Measurements from ENCODE around the gene EVA1A. TPM values are rescaled to one million over a fixed set of nuclear protein-coding genes. Genes with fewer than 3 reads are reported as not detected.

The EVA1A gene
- total RNA-seq, 1 experiment from 2014 or later, result 0.68 TPM

DNA sequence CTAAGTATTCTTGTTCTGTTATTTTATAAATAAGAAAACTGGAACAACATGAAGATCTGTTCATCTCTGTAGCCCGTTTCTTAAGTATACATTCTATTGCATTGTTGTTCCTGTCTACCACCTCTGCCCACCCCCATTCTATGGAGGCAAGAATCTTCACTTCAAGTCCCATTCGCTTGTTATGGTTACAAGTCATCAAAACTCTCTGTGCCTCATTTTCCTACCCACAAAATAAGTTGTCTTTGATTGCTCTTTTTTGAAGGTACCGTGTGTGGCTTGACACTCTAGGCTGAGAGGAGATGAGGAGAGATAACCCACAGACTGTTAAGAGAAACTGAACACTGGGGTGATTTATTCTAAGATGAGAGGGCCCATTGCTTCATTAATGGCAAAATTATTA lies 2.9 kb upstream of the EVA1A start:
- Histone ChIP-seq H2BK15ac (ENCODE audit: low read depth, low read length) (no peak overlapping the region), H3K27me3 (ENCODE audit: insufficient read depth, low read length) (no peaks in the 10 kb centered on the region; the same call in 1 of the 2 replicates), H3K4ac (ENCODE audit: low read depth, low read length) (no peak overlapping the region), H4K5ac (ENCODE audit: insufficient read length, low read depth, low read length) (no peak overlapping the region), H3T11ph (ENCODE audit: low read length) (no peak overlapping the region), H4K20me1 (ENCODE audit: control insufficient read depth, insufficient read depth, insufficient read length) (no peaks in the 10 kb centered on the region), H3K79me2 (ENCODE audit: insufficient read depth, low read length) (no peaks in the 10 kb centered on the region), H4K91ac (ENCODE audit: insufficient read length, low read depth, low read length) (no peak overlapping the region), H3K4me1 (ENCODE audit: insufficient read depth, low read length) (no peaks in the 10 kb centered on the region; the same call in 1 of the 2 replicates), H3K27ac (ENCODE audit: insufficient read length, low read depth, low read length) (no peak overlapping the region), H3K14ac (ENCODE audit: insufficient read depth, low read length) (no peak overlapping the region), H3K23ac (ENCODE audit: insufficient read length, low read depth, low read length) (no peak overlapping the region), H3K18ac (ENCODE audit: insufficient read length, low read depth, low read length) (no peak overlapping the region), H3K9me3 (ENCODE audit: control insufficient read depth, low read depth, low read length) (no peaks in the 10 kb centered on the region), H2BK120ac (ENCODE audit: low read depth, low read length, poor library complexity, severe bottlenecking) (no peak overlapping the region), H3K23me2 (ENCODE audit: insufficient read length, low read depth, low read length, poor library complexity, severe bottlenecking) (peaks cover 11% of the 10 kb centered on the region), H2AFZ (ENCODE audit: low read length) (no peak overlapping the region), H3K56ac (ENCODE audit: insufficient read length, low read depth, low read length) (no peak overlapping the region), H2BK5ac (ENCODE audit: insufficient read length, low read length) (no peak overlapping the region), H2AK5ac (ENCODE audit: insufficient read length, low read length) (no peak overlapping the region), H2BK20ac (ENCODE audit: low read depth, low read length, poor library complexity, severe bottlenecking) (no peak overlapping the region), H3K79me1 (ENCODE audit: insufficient read depth, low read depth, low read length, poor library complexity, severe bottlenecking) (no peaks in the 10 kb centered on the region), H4K8ac (replicated peaks; ENCODE audit: insufficient read length, low read depth, low read length) (no peak overlapping the region), H3K4me2 (ENCODE audit: insufficient read depth, insufficient read length, low read length) (no peak overlapping the region), H3K9ac (ENCODE audit: extremely low read depth, insufficient read length, low read length) (no peak overlapping the region), H2BK12ac (ENCODE audit: insufficient read length, low read depth, low read length) (no peak overlapping the region)
- H3K27ac Mint-ChIP-seq, result no peak overlapping the region
- H3K4me1 Mint-ChIP-seq, result peaks cover 16 to 20% of the 10 kb centered on the region in 2 experiments
- no peaks in the 10 kb centered on the region; a peak in 1 of 7 replicates for H3K36me3 Mint-ChIP-seq (ENCODE audit: insufficient read depth in 1 of 3, low read depth in 3 of 3)
- peaks cover 59% of the 10 kb centered on the region for H3K27me3 Mint-ChIP-seq (ENCODE audit: low read depth)
- H3K9me3 Mint-ChIP-seq, result no peaks in the 10 kb centered on the region
- no peak for DNase-seq
- H3K4me3 Mint-ChIP-seq, result no peak overlapping the region
- no CpG with 5 or more reads among the region's 3 CpGs for WGBS (ENCODE audit: extremely low coverage, insufficient read length, low lambda C conversion rate)
- TF ChIP-seq, protein P1, sequence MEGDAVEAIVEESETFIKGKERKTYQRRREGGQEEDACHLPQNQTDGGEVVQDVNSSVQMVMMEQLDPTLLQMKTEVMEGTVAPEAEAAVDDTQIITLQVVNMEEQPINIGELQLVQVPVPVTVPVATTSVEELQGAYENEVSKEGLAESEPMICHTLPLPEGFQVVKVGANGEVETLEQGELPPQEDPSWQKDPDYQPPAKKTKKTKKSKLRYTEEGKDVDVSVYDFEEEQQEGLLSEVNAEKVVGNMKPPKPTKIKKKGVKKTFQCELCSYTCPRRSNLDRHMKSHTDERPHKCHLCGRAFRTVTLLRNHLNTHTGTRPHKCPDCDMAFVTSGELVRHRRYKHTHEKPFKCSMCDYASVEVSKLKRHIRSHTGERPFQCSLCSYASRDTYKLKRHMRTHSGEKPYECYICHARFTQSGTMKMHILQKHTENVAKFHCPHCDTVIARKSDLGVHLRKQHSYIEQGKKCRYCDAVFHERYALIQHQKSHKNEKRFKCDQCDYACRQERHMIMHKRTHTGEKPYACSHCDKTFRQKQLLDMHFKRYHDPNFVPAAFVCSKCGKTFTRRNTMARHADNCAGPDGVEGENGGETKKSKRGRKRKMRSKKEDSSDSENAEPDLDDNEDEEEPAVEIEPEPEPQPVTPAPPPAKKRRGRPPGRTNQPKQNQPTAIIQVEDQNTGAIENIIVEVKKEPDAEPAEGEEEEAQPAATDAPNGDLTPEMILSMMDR (conservative IDR thresholded peaks at IDR 0.05), result no peak

Data from H9 (cell line).